Measurements from ENCODE around the gene GASK1B. TPM values are rescaled to one million over a fixed set of nuclear protein-coding genes. Genes with fewer than 3 reads are reported as not detected.

GASK1B gene
- polyA plus RNA-seq, 1 experiment, result 41.7 TPM

DNA sequence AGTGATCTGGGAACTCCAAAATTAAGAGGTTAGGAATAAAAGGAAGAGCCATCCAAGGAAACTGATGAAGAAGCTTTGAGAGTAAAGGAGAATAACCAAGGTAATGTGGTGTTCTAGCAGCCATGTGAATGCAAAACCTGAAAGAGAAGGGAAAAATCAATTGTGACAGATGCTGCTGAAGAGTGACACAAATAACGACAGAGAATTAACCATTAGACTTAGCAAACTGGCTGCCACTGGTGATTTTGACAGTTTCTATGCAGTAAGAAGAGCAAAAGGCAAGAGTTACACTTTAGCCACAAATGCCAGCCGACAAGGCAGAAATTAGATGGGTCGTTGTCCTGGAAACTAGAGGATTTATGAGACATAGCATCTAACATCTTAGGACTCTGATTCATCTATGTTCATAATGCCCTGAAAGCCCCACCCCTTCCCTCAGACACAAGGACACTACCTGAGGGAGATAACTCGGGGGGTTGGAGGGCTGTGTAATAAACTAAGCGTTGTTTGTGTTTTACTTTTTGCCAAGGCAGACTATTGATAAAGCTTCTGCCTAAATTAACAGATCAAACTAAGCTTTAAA is 24.5 kb upstream of the GASK1B start:
- POLR2A ChIA-PET, result no interaction called here
- H3K9me3 ChIP-seq (ENCODE audit: control insufficient read depth, insufficient read depth, low read length), result no peaks in the 10 kb centered on the region
- no peak overlapping the region for H3K27ac ChIP-seq (ENCODE audit: low read depth, low read length)
- no peaks in the 10 kb centered on the region for H3K27me3 ChIP-seq (ENCODE audit: control insufficient read depth, insufficient read depth, low read length)
- CTCF ChIA-PET, result no interaction called here
- TF ChIP-seq, protein P1, sequence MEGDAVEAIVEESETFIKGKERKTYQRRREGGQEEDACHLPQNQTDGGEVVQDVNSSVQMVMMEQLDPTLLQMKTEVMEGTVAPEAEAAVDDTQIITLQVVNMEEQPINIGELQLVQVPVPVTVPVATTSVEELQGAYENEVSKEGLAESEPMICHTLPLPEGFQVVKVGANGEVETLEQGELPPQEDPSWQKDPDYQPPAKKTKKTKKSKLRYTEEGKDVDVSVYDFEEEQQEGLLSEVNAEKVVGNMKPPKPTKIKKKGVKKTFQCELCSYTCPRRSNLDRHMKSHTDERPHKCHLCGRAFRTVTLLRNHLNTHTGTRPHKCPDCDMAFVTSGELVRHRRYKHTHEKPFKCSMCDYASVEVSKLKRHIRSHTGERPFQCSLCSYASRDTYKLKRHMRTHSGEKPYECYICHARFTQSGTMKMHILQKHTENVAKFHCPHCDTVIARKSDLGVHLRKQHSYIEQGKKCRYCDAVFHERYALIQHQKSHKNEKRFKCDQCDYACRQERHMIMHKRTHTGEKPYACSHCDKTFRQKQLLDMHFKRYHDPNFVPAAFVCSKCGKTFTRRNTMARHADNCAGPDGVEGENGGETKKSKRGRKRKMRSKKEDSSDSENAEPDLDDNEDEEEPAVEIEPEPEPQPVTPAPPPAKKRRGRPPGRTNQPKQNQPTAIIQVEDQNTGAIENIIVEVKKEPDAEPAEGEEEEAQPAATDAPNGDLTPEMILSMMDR (IDR thresholded peaks at IDR 0.05; ENCODE audit: low read depth, low read length), result no peak
- no peak overlapping the region for H3K4me3 ChIP-seq (ENCODE audit: low read depth, low read length)
- DNase-seq (ENCODE audit: low read depth, low spot score), result no peak

GRCh38 chr4:158195297-158195696 is 22.5 kb upstream of the GASK1B start:
- TF ChIP-seq, protein P1 (IDR thresholded peaks at IDR 0.05; ENCODE audit: low read depth, low read length), result no peak
- Histone ChIP-seq H3K27me3 (ENCODE audit: control insufficient read depth, insufficient read depth, low read length) (no peaks in the 10 kb centered on the region), H3K27ac (ENCODE audit: low read depth, low read length) (no peak overlapping the region), H3K4me3 (ENCODE audit: low read depth, low read length) (no peak overlapping the region), H3K9me3 (ENCODE audit: control insufficient read depth, insufficient read depth, low read length) (no peaks in the 10 kb centered on the region)
- DNase-seq (ENCODE audit: low read depth, low spot score), result no peak
- ChIA-PET CTCF (interaction anchor here (0.9 kb wide), 1 partner anchor 57 kb away, joined by 3 read pairs; no protein-coding TSS in a partner anchor), POLR2A (no interaction called here)

DNA sequence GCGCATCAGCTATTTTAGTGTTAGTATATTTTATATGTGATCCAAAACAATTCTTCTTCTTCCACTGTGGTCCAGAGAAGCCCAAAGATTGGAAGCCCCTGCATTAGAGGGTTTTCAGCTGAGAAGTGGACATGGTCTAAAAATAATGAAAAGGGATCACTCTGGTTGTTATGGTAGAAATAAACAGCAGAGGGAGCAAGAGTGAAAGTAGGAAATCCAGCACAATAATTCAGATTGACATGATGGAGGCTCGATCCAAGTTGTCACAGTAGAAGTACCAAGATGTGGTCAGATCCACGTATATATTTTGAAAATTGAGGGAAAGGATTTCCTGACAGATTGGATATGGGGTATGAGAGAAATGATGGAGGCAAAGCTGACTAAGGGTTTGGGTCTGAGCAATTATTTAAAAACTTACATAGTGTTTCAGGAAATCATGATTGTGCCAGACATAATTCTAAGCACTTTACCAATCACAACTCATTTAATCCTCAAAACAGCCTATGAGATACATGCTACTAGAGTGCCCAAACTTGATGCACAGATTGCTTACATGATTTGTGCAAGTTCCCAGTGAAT is 20.4 kb upstream of the GASK1B start:
- POLR2A ChIA-PET, result no interaction called here

GRCh38 chr4:158192439-158193158 is 19.8 kb upstream of the GASK1B start:
- DNase-seq (ENCODE audit: low read depth, low spot score), result no peak
- ChIA-PET POLR2A (no interaction called here), CTCF (interaction anchor here (0.6 to 4.0 kb wide), 20 partner anchors 10 to 433 kb away, joined by 3 to 40 read pairs (median 4); partner anchors contain the start of gene TMEM144)
- H3K27me3 ChIP-seq (ENCODE audit: control insufficient read depth, insufficient read depth, low read length), result peaks cover 2% of the 10 kb centered on the region
- no peak overlapping the region for H3K4me3 ChIP-seq (ENCODE audit: low read depth, low read length)
- H3K27ac ChIP-seq (ENCODE audit: low read depth, low read length), result no peak overlapping the region
- H3K9me3 ChIP-seq (ENCODE audit: control insufficient read depth, insufficient read depth, low read length), result no peaks in the 10 kb centered on the region
- TF ChIP-seq, protein P1 (IDR thresholded peaks at IDR 0.05; ENCODE audit: low read depth, low read length), result no peak

More for the DNA sequence above, 20.4 kb upstream of the GASK1B start:
- no peak for DNase-seq (ENCODE audit: low read depth, low spot score)
- CTCF ChIA-PET, result interaction anchor here (0.6 to 4.0 kb wide), 19 partner anchors 11 to 432 kb away, joined by 3 to 40 read pairs (median 4); partner anchors contain the start of gene TMEM144
- Histone ChIP-seq H3K27me3 (ENCODE audit: control insufficient read depth, insufficient read depth, low read length) (peaks cover 2% of the 10 kb centered on the region), H3K4me3 (ENCODE audit: low read depth, low read length) (no peak overlapping the region), H3K27ac (ENCODE audit: low read depth, low read length) (no peak overlapping the region), H3K9me3 (ENCODE audit: control insufficient read depth, insufficient read depth, low read length) (no peaks in the 10 kb centered on the region)
- TF ChIP-seq, protein P1 (IDR thresholded peaks at IDR 0.05; ENCODE audit: low read depth, low read length), result peak; percentile 62

GRCh38 chr4:158190718-158191117 is 17.9 kb upstream of the GASK1B start:
- no peak for DNase-seq (ENCODE audit: low read depth, low spot score)
- ChIA-PET POLR2A (no interaction called here), CTCF (interaction anchor here (1.0 to 4.0 kb wide), 2 partner anchors 8 to 65 kb away, joined by 3 to 37 read pairs; no protein-coding TSS in a partner anchor)
- Histone ChIP-seq H3K9me3 (ENCODE audit: control insufficient read depth, insufficient read depth, low read length) (no peaks in the 10 kb centered on the region), H3K27ac (ENCODE audit: low read depth, low read length) (no peak overlapping the region), H3K4me3 (ENCODE audit: low read depth, low read length) (no peak overlapping the region), H3K27me3 (ENCODE audit: control insufficient read depth, insufficient read depth, low read length) (peaks cover 2% of the 10 kb centered on the region)
- TF ChIP-seq, protein P1 (IDR thresholded peaks at IDR 0.05; ENCODE audit: low read depth, low read length), result no peak

All from AG04450 (cell line).